ENCODE data around the gene FOXP1.

The FOXP1 gene

DNA sequence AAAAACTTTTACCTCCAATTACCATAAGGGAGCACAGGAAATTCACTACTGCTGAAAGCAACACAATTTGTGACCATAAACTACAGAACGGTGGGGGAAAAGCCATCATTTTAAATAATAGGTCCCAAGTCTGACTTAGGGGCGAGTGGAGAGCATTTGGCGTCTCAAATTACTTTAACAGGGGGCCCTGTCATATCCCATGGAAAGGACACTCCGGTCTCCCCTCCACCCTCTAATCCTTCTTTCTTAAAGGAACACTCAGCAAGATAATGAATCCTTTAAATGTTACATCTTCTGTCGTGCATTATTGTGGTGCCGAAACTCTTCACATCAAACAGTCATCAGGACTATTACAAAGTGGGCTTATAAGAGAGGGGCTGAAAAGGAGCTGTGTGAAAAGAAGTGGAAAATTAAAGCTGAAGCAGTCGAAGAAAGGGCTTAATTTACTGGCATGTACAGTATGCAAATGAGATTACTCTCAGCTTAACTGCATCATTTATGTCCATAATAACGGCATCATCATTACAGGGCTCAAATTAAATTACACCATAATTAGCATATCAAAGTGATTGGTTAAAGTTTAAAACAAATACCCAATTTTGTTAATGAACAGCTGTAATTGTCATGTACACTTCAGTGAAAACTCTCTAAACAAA lies 342.2 kb downstream of the FOXP1 start:
- no peak for DNase-seq (ENCODE audit: low read depth in 2 of 2)

DNA sequence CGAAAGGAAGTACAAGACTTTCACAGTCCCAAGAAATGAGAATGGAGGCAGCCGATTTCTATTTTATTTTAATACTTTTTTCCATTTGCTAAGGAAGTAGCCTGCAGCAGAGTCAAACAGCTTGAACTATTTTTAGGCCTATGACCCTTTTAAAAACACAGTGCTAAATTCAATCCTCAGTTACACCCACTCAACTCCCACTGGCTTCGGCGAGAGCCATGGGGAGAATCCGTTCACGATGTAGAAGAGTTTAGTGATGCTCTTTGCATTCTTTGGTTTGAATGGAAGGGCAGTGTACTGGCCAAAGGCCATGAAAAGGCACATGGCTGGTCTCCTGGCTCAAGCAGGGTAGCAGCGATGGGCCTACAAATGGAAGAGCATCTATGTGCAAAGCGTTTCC lies 343.5 kb downstream of the FOXP1 start:
- no peak for DNase-seq (ENCODE audit: low read depth in 2 of 2)

DNA sequence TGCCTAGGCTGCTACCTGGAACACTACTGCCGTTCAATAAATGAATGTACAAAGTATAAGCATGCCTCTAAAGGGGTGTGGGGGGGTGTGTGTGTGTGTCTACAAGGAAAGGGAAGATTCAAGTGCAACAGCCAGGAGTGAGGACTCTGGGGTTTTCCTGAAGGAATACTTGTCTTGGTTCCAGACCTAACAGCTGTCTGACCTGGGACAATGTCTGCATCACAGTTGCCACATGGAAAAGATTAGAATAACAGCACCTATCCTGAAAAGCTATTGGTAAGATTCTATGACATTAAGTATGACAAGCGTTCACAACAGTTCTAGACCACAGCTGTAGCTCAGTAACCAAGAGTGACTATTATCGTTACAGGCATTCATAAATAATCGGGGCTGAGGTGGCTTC lies 345.2 kb downstream of the FOXP1 start:
- DNase-seq (ENCODE audit: low read depth in 2 of 2): no peak

DNA sequence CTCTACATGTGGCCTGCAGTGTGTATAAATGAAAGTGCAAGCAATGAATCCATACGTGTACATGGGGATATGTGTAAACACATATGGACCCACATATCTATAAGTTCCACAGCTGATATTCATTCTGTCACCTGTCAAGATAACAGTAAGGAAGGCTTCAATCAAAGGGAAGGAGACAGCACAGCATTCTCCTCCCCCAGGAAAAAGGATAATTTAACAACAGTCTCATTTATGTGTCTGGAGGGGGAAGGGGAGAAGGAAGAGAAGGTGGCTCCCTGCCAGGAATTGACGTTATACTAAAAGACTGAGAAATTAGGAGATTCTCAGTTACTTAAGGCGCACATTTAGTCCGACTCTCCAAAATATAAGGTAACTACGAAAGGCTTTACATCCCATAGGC lies 345.9 kb downstream of the FOXP1 start:
- DNase-seq (ENCODE audit: low read depth in 2 of 2): no peak

DNA sequence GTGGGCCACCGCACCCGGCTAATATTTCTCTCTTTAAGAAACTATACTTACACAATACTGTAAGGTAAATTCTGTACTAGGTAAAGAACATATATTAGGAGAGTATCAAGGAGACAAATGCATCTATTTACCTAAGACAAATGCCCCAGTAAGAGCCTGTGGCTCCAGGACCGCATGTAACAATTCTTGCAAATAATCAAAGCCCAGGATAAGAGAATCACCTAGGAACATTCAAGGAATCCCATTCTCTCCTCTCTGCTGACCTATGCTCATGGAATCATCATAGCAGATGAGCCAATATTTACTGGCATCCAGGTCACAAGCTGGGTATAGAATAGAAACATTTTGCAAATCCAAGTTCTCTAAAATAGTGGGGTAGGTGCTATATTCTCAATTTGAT lies 347.7 kb downstream of the FOXP1 start:
- DNase-seq (ENCODE audit: low read depth in 2 of 2): no peak

DNA sequence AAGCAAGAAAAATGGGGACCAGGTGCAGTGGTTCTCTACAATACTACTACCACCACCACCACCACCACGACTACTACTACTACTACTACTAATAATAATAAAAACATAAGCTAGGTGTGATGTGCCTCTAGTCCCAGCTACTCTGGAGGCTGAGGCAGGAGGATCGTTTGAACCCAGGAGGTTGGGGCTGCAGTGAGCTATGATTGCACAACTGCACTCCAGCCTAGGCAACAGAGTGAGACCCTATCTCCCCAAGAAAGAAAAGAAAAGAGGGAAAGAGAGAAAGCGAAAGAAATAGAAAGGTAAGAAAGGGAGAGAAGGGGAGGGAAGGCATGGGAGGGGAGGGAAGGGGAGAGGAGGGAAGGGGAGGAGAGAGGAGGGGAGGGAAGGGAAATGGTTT lies 350.6 kb downstream of the FOXP1 start:
- no peak for DNase-seq (ENCODE audit: low read depth in 2 of 2)

DNA sequence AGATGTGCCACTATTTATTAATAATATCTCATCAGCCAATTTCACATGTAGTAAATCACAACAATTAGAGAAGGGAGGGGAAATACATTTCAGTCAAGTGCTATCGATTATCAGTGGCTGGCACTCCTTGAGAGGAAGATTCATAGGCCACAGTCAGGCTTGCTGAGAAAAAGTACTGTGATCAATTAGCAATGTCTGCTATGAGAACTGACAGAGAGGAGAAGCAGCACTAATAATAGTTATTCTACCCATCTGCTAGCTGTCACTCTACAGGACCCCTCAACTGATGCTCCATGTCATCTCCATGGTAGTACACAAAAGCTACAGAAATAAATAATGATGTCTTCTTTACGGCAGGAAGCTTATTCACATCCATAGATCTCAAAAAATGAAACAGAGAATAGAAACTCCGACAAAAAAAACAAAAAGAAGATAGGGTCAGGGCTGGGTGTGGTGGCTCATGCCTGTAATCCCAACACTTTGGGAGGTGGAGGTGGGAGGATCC lies 351.3 kb downstream of the FOXP1 start:
- no peak for DNase-seq (ENCODE audit: low read depth in 2 of 2)

DNA sequence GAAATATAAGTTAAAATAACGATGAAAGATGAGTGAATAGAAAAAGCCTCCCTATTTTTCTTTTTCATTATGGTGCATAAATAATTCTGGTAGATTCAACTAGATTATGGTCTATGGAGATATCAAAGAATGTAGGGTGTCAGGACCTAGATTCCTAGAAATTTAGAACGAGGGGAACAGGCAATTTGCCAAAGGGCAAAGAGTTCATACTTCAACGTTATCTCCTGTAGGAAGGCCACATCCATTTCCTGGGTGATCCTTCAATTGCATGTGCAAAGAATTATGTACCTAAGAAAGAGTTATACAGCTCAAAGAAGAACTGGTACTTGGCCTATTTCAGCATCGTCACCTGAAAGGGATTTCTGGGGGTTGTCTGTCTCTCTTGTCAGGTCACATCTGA lies 351.8 kb downstream of the FOXP1 start:
- DNase-seq (ENCODE audit: low read depth in 2 of 2): no peak

DNA sequence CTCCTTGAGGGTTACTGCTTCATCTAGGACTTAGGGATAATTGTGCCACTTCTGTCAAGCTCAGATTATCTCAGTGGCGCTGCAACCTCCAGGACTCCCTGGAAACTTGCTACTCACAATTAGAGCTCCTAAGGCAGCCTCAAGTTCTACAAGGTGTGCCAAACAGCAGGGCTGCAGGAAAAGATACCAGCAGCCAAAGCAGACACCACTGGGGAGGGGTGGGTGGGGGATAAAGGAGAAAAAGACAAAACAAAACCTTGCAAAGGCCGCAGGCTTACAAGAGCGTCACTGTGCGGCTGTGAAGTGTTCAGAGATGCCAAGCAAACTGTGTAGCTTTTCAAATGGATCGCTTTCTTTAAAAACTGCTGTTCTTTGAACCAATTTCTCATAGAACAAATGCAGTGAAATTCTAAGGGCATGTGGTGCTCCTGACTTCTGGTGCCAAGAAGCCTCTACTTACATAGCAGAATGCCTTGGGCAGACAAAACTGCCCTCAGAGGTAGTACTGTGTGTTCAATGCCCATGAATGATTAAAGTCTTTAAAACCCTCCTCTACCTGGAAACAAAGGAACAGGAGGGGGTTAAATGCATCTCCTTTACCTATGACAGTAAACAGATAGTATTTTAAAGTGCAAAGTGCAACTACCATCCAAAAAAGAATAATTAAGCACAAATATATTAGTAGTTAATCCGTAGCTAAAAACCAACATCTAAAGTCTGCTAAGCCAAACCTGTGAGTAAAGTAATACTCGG lies 353.4 kb downstream of the FOXP1 start:
- DNase-seq (ENCODE audit: low read depth in 2 of 2): no peak

DNA sequence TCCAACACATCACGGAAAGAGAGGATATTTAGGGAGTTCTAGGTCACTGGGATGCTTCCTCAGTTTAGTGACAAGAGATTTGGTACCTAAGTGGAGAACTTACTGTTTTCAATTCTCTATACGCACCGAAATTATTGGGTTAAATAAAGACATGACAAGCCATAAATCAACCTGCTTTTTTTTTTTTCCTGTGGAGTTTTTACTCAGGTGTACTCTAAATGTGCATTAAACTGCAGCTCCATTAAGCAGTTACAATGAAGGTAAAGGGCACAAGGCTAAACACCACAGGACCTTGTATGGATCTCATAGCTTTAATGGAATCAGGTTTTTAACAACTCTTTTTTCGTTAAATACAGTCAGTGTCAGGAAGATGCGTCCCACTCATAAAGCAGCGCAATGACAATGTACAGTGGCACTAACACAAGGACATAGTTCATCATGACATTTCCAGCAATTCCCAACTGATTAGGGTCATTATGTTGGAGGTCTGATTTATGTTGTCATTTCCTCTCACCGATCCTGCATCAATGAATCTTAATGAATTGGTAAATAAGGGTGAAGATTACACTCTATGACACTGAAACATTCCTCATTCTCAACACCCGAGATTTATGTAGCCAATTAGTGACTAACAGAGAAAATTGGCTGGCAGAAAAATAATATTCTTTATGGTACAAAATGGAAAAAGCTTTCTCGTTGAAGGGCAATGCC lies 355.2 kb downstream of the FOXP1 start:
- DNase-seq (ENCODE audit: low read depth in 2 of 2): no peak

DNA sequence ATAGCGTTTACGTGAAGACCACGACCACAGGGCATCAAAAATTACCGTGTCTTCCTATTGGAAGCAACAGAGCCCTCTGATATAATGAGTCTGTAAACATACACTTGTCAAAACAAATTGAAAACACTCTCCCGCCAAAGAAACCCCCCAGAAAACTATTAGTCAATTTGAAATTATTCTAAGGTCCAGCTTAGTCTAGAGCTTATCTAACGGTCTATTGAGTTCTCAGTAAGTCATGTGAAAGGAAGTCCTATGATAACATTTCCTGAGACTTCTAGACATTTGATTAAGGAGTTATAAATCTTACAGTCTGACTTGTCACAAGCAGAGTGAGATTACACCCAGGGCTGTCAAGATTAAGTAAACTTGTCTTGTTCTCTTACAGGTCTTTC lies 356.3 kb downstream of the FOXP1 start:
- DNase-seq (ENCODE audit: low read depth in 2 of 2): no peak

DNA sequence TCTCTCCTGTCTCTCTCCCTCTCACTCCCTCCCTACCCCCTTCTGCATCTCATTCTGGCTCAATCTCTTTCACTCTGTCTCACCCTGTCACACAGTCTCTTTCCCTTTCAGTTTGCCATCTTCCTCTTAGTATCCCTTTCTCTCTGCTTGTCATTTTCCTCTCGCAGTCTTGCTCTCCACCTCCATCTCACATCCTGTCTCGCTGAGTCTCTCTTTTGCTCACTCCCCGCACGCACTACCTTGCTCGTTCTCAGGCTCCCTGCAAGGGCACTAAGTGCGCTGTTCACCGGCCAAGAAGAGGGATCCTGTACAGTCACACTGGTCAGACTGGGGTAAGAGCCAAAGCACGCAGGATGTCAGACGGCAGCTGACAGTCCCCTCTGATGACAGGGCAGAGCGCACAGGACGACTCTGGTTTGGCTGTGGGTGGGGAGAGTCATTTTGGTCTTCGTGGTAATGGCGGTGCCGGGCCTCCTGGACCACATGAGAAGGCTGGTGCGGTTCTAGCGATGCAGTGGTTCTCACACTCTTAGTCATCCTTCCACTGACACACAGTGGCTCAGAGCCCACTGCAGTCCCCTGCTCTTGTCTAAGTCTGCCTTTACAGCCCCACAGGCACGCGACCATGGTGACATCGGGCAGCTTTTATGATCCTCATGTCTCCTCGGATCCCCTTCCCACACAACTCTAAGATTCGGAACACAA lies 356.8 kb downstream of the FOXP1 start:
- DNase-seq (ENCODE audit: low read depth in 2 of 2): no peak

DNA sequence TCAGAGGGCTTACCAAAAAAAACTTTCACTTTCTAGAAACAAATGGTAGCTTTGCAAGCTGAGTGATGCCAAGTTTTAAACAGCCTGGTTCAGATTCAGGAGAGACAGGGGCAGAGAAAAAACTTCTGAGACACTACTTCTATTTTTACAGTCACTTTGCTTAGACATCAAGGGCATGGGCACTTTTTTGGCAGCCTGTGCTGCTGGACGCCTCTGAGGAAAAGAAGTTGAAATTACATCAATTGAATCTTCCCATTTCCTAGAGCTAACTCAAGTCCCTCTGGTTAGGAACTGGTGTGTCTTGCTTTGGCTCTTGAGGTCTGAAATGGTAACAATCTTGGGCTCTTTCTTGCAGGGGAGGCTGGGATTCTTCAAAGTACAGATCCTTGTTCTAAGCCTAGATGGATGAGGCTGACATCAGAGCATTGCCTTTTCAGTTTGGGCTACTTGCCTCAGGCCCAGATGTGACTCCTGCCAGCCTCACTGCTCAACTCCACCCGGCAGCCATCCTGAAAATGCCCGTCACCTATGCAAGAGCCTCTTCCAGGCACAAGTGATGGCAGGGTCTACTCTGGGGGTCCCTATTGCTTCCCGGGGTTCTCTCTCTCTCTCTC lies 357.5 kb downstream of the FOXP1 start:
- no peak for DNase-seq (ENCODE audit: low read depth in 2 of 2)

DNA sequence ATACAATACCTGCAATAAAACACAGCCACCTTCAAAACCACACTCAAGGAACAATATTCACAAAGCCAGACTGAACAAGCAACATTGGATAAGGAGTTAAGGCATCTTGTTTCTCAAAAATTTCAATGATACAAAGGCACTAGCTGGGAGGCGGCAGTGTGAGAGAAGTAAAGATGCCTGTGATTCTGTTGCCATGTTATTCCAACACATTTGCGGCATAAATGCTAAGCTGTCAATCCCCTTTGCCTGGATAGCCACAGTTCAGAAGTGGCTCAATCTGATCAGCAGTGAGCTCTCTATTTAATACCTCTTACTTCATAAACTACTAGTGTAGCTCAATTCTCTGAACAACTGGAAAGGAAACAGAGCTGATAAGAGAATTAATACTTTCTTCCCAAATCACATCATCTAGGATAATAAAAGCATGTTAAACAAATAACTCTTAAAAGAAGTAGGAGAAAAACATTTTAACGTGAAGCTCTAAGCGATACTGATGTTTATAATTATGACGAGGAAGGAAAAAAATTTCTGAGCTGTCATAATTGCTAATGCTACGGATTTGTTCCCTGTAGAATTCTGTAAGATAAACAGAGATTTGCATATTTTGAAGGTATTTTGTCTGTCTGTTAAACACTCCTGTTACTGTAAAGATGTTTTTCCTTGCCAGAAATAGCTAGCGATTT lies 358.4 kb downstream of the FOXP1 start:
- no peak for DNase-seq (ENCODE audit: low read depth in 2 of 2)

DNA sequence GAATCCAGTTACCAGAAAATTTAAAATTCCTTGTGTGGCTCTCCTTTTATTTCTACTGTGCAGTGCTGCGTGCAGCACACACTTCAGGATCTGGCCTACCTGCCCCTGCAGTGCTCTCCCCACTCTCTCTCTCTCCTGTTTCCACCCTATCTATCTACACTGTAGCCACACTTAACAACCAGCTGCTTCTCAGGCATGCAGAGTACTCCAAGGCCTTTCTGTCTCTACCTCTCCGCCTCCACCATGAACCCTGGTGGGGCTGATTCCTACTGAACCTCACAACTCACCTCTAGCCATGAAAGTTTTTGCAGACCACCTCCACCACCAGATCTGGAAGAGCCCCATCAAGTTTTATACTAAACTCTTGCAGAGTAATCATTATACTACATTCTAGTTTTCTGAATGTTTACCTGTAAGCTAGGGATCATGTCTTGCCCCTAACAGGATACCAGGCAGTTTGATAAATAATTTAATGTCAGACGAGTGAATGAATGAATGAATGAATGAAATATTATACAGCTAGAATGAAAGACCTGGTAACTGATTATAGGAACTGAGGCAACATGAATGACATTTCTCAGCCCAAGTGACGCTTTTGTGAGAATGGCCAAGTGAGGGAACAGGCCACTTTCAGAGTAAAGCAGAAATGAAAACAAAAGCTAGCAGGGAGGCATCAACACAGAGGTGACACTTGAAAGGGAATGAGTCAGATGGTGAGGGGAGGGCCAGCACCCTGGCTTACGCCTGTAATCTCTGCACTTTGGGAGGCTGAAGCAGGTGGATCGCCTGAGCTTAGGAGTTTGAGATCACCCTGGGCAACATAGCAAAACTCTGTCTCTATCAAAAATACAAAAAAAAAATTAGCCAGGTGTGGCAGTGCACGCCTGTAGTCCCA lies 363.5 kb downstream of the FOXP1 start:
- DNase-seq (ENCODE audit: low read depth in 2 of 2): no peak

DNA sequence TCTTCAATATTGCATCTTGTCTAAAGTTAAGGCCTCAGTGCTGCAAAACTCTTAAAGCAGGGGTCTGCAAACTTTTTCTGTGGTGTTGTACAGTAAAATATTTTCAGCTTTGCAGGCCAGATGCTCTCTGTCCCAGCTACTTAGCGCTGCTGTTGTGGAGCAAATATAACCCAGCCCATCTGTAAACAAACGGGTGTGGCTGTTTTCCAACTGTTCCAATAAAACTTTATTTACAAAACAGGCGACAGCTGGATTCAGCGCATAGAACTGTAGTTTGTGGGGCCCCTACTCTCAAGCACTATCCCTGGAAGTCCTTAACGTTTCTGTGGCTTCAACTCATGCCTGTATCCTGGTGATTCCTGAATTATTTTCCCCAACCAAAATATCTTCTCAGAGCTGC lies 365.0 kb downstream of the FOXP1 start:
- no peak for DNase-seq (ENCODE audit: low read depth in 2 of 2)

DNA sequence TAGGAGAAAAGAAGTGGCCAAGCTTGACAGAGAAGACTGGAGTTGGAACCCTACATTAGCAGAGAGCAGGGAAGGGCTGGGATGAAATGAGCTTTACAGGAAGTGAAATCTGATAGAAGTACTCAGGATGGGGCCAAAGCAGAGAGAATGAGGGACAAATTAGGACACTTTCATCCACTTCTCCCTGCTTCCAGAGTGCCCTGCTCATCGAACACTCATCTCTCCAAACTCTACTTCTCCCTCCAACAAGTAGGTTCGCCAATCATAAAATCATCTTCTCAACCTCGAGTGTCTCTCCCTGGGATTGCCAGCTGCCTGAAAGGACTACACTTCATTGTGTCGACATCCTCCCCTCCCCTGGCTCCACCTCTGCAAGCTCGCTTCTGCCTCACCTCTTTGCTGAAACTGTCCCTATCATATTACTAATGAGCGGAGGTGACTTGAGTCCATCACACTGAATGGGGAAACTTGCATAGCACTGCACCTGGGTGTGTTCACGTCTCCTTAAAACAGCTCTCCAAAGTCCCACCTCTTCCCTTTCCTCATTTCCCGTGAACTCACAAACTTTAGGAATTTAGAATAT lies 365.8 kb downstream of the FOXP1 start:
- DNase-seq (ENCODE audit: low read depth in 2 of 2): no peak

DNA sequence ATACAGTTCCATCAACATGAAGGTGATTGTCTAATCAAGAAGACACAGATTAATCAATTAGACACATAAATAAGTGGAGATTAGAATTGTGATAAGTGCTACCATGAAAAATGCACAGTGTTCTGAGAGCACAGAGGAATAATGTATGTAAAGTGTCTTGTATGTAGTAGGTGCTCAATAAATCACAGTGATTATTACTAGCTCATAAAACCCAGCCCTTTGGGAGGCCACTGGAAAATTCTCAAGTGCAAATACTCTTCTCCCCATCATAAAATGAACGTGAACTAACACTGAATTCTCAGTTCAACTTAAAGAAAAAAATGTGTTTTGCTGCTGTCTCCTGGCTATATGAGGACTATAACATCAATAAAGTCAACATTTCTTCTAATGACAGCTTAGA lies 368.2 kb downstream of the FOXP1 start:
- DNase-seq (ENCODE audit: low read depth in 2 of 2): no peak

DNA sequence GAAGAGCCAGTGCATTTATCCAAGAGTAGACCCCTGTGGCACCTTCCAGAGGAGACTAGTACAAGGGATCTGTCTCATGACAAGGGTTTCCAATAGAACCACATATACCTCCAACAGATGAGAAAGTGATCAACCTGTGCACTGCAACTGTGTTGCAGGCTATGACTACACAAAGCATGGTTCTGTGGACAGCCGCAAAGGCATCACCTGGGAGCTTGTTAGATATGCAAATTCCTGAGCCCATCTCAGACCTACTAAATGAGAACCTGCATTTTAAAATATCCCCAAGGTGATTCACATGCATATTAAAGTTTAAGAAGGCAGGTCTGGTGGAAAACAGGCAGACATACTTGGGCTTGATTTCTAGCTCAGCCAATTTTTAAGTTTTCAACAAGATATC lies 368.7 kb downstream of the FOXP1 start:
- no peak for DNase-seq (ENCODE audit: low read depth in 2 of 2)

DNA sequence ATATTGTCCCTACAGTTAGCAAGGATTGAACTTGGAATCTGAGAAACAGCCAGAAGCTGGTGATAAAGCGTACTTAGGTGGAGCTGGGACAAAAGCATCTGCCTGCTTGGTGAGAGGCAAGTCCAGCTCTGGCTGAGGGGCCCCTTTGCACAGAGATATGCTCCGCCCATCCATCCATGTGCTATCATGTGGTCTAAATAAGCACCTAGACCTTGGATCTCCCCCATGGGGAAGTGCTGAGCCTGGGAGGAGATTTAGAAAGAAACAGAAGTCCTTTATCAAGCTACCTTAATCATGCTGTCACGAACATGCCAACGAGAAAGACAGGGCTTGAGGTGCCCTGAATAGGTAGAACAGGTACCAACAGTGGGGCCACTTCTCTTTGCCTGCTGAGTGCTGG lies 369.5 kb downstream of the FOXP1 start:
- DNase-seq (ENCODE audit: low read depth in 2 of 2): no peak

All from fibroblast of skin of left biceps (primary cell).